PC-9 (cell line): ENCODE data around the gene TEP1. TPM values are rescaled to one million over a fixed set of nuclear protein-coding genes. Genes with fewer than 3 reads are reported as not detected.
A peak's percentile ranks its signal among the peaks of the same experiment; 100 is the strongest.

Experiments used
- BruUV-seq: library from RNA; stranded (reverse); fragments of 400-500 nt; replicated peaks from 2 replicates; lab custom pipeline; 2021; lab: Mats Ljungman, UMichigan
- CTCF ChIA-PET: fragments of 300-600 bp; sonication (Branson Sonifier 250); formaldehyde crosslinking; loops from one replicate; lab custom pipeline; 2022; ENCODE audit warnings: antibody characterized with exemption; lab: Charles Lee
- POLR2A ChIA-PET: fragments of 300-600 bp; sonication (Branson Sonifier 250); formaldehyde crosslinking; loops from one replicate; lab custom pipeline; 2022; ENCODE audit warnings: antibody characterized with exemption; ENCODE audit not compliant: unreplicated experiment; lab: Charles Lee
- DNase-seq, 2 experiments: peaks; one replicate each; pipeline versions ENCODE4 v3.0.0 to v3.0.0-alpha.2; 2015 to 2022; ENCODE audit warnings: mixed read lengths in 1 of 2
- H2AFZ ChIP-seq: fragments of 200-600 bp; sonication (generic); 2 replicates; pipeline ENCODE4 v1.8.1; 2017; ENCODE audit warnings: antibody characterized with exemption
- H3F3A ChIP-seq: fragments of 200-600 bp; sonication (generic); 2 replicates; pipeline ENCODE4 v1.8.1; 2017; ENCODE audit warnings: antibody characterized with exemption, mild to moderate bottlenecking, low read depth; ENCODE audit not compliant: insufficient read depth
- H3K27ac ChIP-seq: fragments of 200-600 bp; sonication (generic); 2 replicates; pipeline ENCODE4 v1.6.1; 2016; ENCODE audit warnings: mixed run types
- H3K27me3 ChIP-seq: fragments of 200-600 bp; sonication (generic); 2 replicates; pipeline ENCODE4 v1.6.1; 2016; ENCODE audit warnings: low read depth, mixed run types; ENCODE audit not compliant: insufficient read depth
- H3K36me3 ChIP-seq: fragments of 200-600 bp; sonication (generic); 2 replicates; pipeline ENCODE4 v1.6.1; 2016; ENCODE audit warnings: low read depth, mixed run types
- H3K4me1 ChIP-seq: fragments of 200-600 bp; sonication (generic); replicated peaks from 2 replicates; pipeline ENCODE4 v1.6.1; 2016; ENCODE audit warnings: mixed run types; ENCODE audit not compliant: insufficient read depth
- H3K4me2 ChIP-seq: fragments of 200-600 bp; sonication (generic); 2 replicates; pipeline ENCODE4 v1.6.1; 2017; ENCODE audit warnings: mixed run types
- H3K4me3 ChIP-seq: fragments of 200-600 bp; sonication (generic); 2 replicates; pipeline ENCODE4 v1.6.1; 2016; ENCODE audit warnings: mixed run types
- H3K79me2 ChIP-seq: fragments of 200-600 bp; sonication (generic); 2 replicates; pipeline ENCODE4 v1.6.1; 2017; ENCODE audit warnings: low read depth, mixed run types
- H3K9me2 ChIP-seq: fragments of 200-600 bp; sonication (generic); 2 replicates; pipeline ENCODE4 v1.8.1; 2017; ENCODE audit warnings: mild to moderate bottlenecking; ENCODE audit not compliant: insufficient read depth
- H3K9me3 ChIP-seq: fragments of 200-600 bp; sonication (generic); 2 replicates; pipeline ENCODE4 v1.8.1; 2016; ENCODE audit warnings: low read depth; ENCODE audit not compliant: insufficient read depth
- H4K20me1 ChIP-seq: fragments of 200-600 bp; sonication (generic); 2 replicates; pipeline ENCODE4 v1.8.1; 2017; ENCODE audit not compliant: insufficient read depth
- EZH2 ChIP-seq: fragments of 200-600 bp; sonication (generic); IDR thresholded peaks from 2 replicates; pipeline ENCODE4 v1.8.0; 2017; ENCODE audit warnings: antibody characterized with exemption, low read depth
- intact Hi-C: fragments of 100-400 bp; cut with micrococcal nuclease; formaldehyde crosslinking; loops from one replicate; pipeline ENCODE4 v1.10.0; 2022; ENCODE audit not compliant: unreplicated experiment
- total RNA-seq: library from RNA; stranded (reverse); gene quantifications from 2 replicates; pipeline ENCODE4 v1.2.3, GENCODE V29; 2021
- TF ChIP-seq, protein P1 (sequence below): fragments of 200-600 bp; sonication (generic); conservative IDR thresholded peaks from 2 replicates; pipeline ENCODE4 v1.6.1; 2017; ENCODE audit warnings: mixed run types, antibody characterized with exemption, mild to moderate bottlenecking, moderate library complexity

The TEP1 gene
- total RNA-seq, 1 experiment from 2014 or later: 20.4 TPM

DNA sequence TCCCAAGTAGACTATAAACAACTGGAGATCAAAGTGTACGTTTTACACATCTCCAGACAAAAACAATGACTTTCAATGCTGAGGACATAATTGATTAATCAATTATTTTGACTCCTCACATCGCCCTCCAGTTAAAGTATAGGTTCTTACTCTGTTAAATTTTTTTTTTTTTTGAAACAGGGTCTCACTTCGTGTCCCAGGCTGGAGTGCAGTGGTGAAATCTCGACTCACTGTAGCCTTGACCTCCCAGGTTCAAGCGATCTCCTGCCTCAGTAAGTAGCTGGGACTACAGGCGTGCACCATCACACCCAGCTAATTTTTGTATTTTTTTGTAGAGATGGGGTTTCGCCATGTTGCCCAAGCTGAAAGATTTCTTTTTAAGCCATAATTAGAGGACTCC lies 79.3 kb downstream of the TEP1 start:
- no TSS peak for BruUV-seq
- H4K20me1 ChIP-seq: no peaks in the 10 kb centered on the region
- peaks cover 12% of the 10 kb centered on the region; the same call in 1 of the 2 replicates for H3K4me1 ChIP-seq
- CTCF ChIA-PET: no interaction called here
- no peaks in the 10 kb centered on the region for H3K36me3 ChIP-seq
- POLR2A ChIA-PET: no interaction called here
- DNase-seq: no peak
- no peaks in the 10 kb centered on the region for H3K9me3 ChIP-seq
- no peaks in the 10 kb centered on the region for H3K9me2 ChIP-seq
- H3K27me3 ChIP-seq: no peaks in the 10 kb centered on the region
- H3K79me2 ChIP-seq: peaks cover 38% of the 10 kb centered on the region
- TF ChIP-seq, protein P1, sequence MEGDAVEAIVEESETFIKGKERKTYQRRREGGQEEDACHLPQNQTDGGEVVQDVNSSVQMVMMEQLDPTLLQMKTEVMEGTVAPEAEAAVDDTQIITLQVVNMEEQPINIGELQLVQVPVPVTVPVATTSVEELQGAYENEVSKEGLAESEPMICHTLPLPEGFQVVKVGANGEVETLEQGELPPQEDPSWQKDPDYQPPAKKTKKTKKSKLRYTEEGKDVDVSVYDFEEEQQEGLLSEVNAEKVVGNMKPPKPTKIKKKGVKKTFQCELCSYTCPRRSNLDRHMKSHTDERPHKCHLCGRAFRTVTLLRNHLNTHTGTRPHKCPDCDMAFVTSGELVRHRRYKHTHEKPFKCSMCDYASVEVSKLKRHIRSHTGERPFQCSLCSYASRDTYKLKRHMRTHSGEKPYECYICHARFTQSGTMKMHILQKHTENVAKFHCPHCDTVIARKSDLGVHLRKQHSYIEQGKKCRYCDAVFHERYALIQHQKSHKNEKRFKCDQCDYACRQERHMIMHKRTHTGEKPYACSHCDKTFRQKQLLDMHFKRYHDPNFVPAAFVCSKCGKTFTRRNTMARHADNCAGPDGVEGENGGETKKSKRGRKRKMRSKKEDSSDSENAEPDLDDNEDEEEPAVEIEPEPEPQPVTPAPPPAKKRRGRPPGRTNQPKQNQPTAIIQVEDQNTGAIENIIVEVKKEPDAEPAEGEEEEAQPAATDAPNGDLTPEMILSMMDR: no peak
- no peak for TF ChIP-seq EZH2
- no peak overlapping the region for H3K4me3 ChIP-seq
- peak overlapping the region; percentile 89; the same call in 1 of the 2 replicates for H3K4me2 ChIP-seq
- H3K27ac ChIP-seq: no peak overlapping the region
- intact Hi-C loops: no loop called here
- peaks cover 4% of the 10 kb centered on the region; the same call in 1 of the 2 replicates for H3F3A ChIP-seq
- no peak overlapping the region for H2AFZ ChIP-seq

DNA sequence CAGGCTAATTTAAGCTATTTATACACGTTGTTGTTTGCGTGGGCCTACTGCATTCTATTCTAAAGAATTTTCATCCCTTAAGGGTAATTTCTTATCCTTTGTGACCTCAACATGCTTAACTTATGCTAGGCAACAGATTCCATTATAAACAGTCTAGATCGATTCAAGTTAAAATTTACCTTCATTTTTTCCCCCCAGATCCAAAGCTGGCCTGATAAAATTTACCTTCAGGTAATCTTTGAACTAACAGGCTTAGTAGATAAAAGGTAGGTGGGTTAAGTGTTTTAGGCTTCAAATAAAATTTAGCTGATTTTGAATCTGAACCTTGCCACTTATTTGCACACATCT lies 79.8 kb downstream of the TEP1 start:
- no TSS peak for BruUV-seq

DNA sequence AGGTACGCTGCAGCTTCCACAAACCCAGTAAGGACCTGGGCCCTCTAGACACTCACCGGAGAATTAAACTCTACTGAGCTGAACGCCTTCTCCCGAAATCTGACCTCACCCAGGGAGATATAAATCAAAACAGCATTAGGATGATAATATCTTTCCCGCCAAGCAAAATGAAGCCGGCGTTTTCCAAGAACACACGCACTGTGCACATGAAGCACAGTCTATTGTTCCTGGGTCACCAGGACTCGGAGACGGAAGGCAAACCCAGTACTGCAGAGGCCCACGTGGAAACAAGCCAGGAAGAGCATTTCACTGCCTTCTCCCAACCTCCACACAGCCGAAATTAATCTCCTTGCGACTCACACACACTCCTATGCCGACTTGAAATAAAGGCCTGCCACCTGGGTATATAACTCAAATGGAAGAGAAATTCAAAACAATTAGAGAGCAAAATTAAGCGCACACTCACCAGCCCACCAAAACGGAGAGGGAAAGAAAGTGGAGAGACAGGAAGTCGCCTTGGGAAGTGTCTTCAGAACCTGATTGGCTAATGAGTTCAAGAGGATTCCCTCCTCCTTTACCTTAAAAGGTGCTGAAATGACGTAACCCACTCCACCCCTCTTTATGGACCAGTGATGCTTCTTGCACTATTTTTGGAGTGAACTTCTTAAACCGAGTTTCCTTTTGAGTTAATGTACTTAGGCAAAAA lies 80.4 kb downstream of the TEP1 start, which contains the start of gene CCNB1IP1:
Gene CCNB1IP1, minus strand, starts transcription at position 492 of the 706 bp plus-strand sequence. CDS start 16,756 bp downstream, outside the sequence.
- Histone ChIP-seq H2AFZ (peak within 1 kb of the TSS; percentile 87), H3K4me1 (peaks cover 12% of the 10 kb centered on the region; the same call in 1 of the 2 replicates), H3K4me2 (peak within 1 kb of the TSS; percentile 89), H3K36me3 (no peaks in the 10 kb centered on the region), H3K27ac (peak within 1 kb of the TSS; percentile 56), H3K27me3 (no peaks in the 10 kb centered on the region), H3K9me3 (no peaks in the 10 kb centered on the region), H4K20me1 (no peaks in the 10 kb centered on the region), H3F3A (peaks cover 7% of the 10 kb centered on the region; the same call in 1 of the 2 replicates), H3K79me2 (peaks cover 42% of the 10 kb centered on the region), H3K4me3 (peak within 1 kb of the TSS; percentile 88), H3K9me2 (no peaks in the 10 kb centered on the region)
- POLR2A ChIA-PET: interaction anchor here (0.5 kb wide), 2 partner anchors 9 to 129 kb away, joined by 5 to 16 read pairs; partner anchors contain the start of gene PIP4P1
- TF ChIP-seq, protein P1: no peak
- no peak for TF ChIP-seq EZH2
- CTCF ChIA-PET: no interaction called here
- intact Hi-C loops: no loop called here
- BruUV-seq: TSS peak; percentile 80
- peak; percentile 42 to 84 for DNase-seq

More for the DNA sequence above, 79.8 kb downstream of the TEP1 start:
- Histone ChIP-seq H2AFZ (no peak overlapping the region), H3K4me2 (peak overlapping the region; percentile 89), H3K4me3 (peak overlapping the region; percentile 88; the same call in 1 of the 2 replicates), H3K36me3 (no peaks in the 10 kb centered on the region), H3K9me3 (no peaks in the 10 kb centered on the region), H3K4me1 (peaks cover 12% of the 10 kb centered on the region; the same call in 1 of the 2 replicates), H3K27me3 (no peaks in the 10 kb centered on the region), H3K9me2 (no peaks in the 10 kb centered on the region), H3K27ac (no peak overlapping the region), H3F3A (peaks cover 4% of the 10 kb centered on the region; the same call in 1 of the 2 replicates), H3K79me2 (peaks cover 42% of the 10 kb centered on the region), H4K20me1 (no peaks in the 10 kb centered on the region)
- no peak for DNase-seq
- TF ChIP-seq, protein P1: no peak
- TF ChIP-seq EZH2: no peak
- intact Hi-C loops: no loop called here
- ChIA-PET POLR2A (no interaction called here), CTCF (no interaction called here)
